SH-SY5Y (cell line): Measurements from ENCODE around the gene TMEM63C.
A peak's percentile ranks its signal among the peaks of the same experiment; 100 is the strongest.

Source experiments
- GATA2 ChIP-seq: IDR thresholded peaks from 2 replicates; pipeline ENCODE4 v1.6.1; 2011; ENCODE audit warnings: mild to moderate bottlenecking, low read depth, low read length
- GATA3 ChIP-seq: IDR thresholded peaks from 2 replicates; pipeline ENCODE4 v1.6.1; 2011; ENCODE audit warnings: low read depth, mild to moderate bottlenecking, low read length, moderate library complexity

DNA sequence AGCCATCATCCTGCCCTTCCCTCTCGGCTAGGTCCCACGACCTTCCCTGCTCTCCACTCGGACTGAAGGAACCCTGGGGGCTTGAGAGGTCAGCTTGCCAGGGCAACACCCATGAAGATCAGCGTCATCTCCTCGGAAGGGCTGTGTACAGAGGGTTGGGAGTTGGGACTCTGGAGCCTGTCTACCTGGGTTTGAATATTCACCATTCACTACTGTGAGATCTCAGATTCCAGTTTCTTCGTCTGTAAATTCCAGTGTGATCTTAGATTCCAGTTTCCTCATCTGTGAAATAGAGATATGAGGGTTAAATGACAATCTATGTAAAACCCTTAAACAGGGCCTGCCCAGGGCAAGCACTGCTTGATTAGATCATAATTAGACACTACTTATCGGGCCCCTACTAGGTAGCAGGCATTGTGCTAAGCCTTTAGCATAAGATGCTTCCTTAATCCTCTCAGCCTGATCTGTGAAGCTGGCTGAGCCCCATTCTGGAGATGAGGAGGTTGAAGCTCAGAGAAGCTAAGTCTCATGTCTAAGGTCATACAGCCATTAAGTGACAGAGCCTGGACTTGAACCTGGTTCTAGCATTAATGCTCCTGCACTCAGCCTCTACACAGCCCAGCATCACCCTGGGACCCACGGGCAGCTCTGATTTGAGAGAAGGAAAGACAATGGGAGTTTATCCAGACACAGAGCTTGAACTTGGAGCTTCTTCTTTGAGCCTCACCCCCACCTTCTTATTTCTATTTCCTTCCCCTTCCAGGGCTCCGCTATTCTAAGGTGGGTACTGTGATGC, 39.4 kb upstream of the TMEM63C start:
- 0 out of 2 replicates have a peak, but pooled peaks have one; percentile 10 for TF ChIP-seq GATA2
- no peak for TF ChIP-seq GATA3
